OCI-LY1 (cell line): ENCODE measurements around the gene AKT1.

Source experiments
- H2AFZ ChIP-seq: fragments of 200-600 bp; sonication (generic), shearing (Covaris generic); 2 replicates; pipeline ENCODE4 v1.6.0; 2014; ENCODE audit warnings: antibody characterized with exemption, mild to moderate bottlenecking, low read length
- H3F3A ChIP-seq: fragments of 200-600 bp; sonication (generic), shearing (Covaris generic); 2 replicates; pipeline ENCODE4 v1.6.0; 2014; ENCODE audit warnings: mild to moderate bottlenecking, antibody characterized with exemption, low read length, moderate library complexity; ENCODE audit not compliant: insufficient read depth
- H3K27ac ChIP-seq: fragments of 200-600 bp; sonication (generic); 2 replicates; pipeline ENCODE4 v1.5.1; 2014; ENCODE audit warnings: low read length, mixed run types, mild to moderate bottlenecking, low read depth; ENCODE audit not compliant: poor library complexity, severe bottlenecking
- H3K27me3 ChIP-seq: fragments of 200-600 bp; sonication (generic); 2 replicates; pipeline ENCODE4 v1.6.0; 2014; ENCODE audit warnings: antibody characterized with exemption, mild to moderate bottlenecking, low read length, moderate library complexity; ENCODE audit not compliant: insufficient read depth
- H3K36me3 ChIP-seq: fragments of 200-600 bp; sonication (generic); 2 replicates; pipeline ENCODE4 v1.6.1; 2014; ENCODE audit warnings: mild to moderate bottlenecking, antibody characterized with exemption, low read length, moderate library complexity, mixed read lengths; ENCODE audit not compliant: insufficient read depth
- H3K4me1 ChIP-seq: fragments of 200-600 bp; sonication (generic); 2 replicates; pipeline ENCODE4 v1.5.1; 2014; ENCODE audit warnings: mild to moderate bottlenecking, low read length, moderate library complexity; ENCODE audit not compliant: insufficient read depth, severe bottlenecking
- H3K4me2 ChIP-seq: fragments of 200-600 bp; sonication (generic), shearing (Covaris generic); 2 replicates; pipeline ENCODE4 v1.6.1; 2014; ENCODE audit warnings: low read length
- H3K4me3 ChIP-seq: fragments of 200-600 bp; sonication (generic); 2 replicates; pipeline ENCODE4 v1.5.1; 2014; ENCODE audit warnings: low read length, low read depth, mild to moderate bottlenecking, mixed read lengths; ENCODE audit not compliant: poor library complexity, severe bottlenecking
- H3K79me2 ChIP-seq: fragments of 200-600 bp; shearing (Covaris generic); 2 replicates; pipeline ENCODE4 v1.6.1; 2016; ENCODE audit warnings: mixed run types, low read length, mixed read lengths; ENCODE audit not compliant: insufficient read depth
- H3K9ac ChIP-seq: fragments of 200-600 bp; sonication (generic), shearing (Covaris generic); 2 replicates; pipeline ENCODE4 v1.6.1; 2014; ENCODE audit warnings: mild to moderate bottlenecking, low read length, mixed read lengths
- H3K9me2 ChIP-seq: fragments of 200-600 bp; sonication (generic), shearing (Covaris generic); 2 replicates; pipeline ENCODE4 v1.6.1; 2014; ENCODE audit warnings: low read depth, mild to moderate bottlenecking, low read length, mixed read lengths
- H3K9me3 ChIP-seq: fragments of 200-600 bp; shearing (Covaris generic); 2 replicates; pipeline ENCODE4 v1.6.1; 2014; ENCODE audit warnings: low read length, mixed read lengths
- H4K20me1 ChIP-seq: fragments of 200-600 bp; sonication (generic), shearing (Covaris generic); 2 replicates; pipeline ENCODE4 v1.6.0; 2016; ENCODE audit warnings: mild to moderate bottlenecking, low read length; ENCODE audit not compliant: insufficient read depth
- CTCF ChIP-seq: fragments of 200-600 bp; sonication (generic), shearing (Covaris generic); IDR thresholded peaks from 2 replicates; pipeline ENCODE4 v1.5.1; 2017; ENCODE audit warnings: mild to moderate bottlenecking, antibody characterized with exemption, low read length, moderate library complexity, mixed read lengths
- EZH2 ChIP-seq: fragments of 200-600 bp; sonication (generic), shearing (Covaris generic); IDR thresholded peaks from 2 replicates; pipeline ENCODE4 v1.8.0; 2017; ENCODE audit warnings: borderline replicate concordance, mixed run types, mild to moderate bottlenecking, antibody characterized with exemption, low read length, moderate library complexity, mixed read lengths

Gene AKT1

GRCh38 chr14:104808456-104808855 is 12.9 kb upstream of the AKT1 start:
- Histone ChIP-seq H3K4me1 (peaks cover 13% of the 10 kb centered on the region), H3K9ac (no peak overlapping the region), H3K36me3 (0 out of 2 replicates have a peak, but pooled peaks cover 4% of the 10 kb centered on the region), H3F3A (no peaks in the 10 kb centered on the region), H3K27ac (no peak overlapping the region), H3K9me3 (no peaks in the 10 kb centered on the region), H3K4me2 (no peak overlapping the region), H3K9me2 (no peaks in the 10 kb centered on the region), H3K27me3 (no peaks in the 10 kb centered on the region; the same call in 1 of the 2 replicates), H2AFZ (no peak overlapping the region), H4K20me1 (no peaks in the 10 kb centered on the region), H3K4me3 (no peak overlapping the region), H3K79me2 (no peaks in the 10 kb centered on the region)
- TF ChIP-seq CTCF (no peak), EZH2 (no peak)

- H3K4me3 ChIP-seq, result no peak overlapping the region
- H3K4me2 ChIP-seq, result no peak overlapping the region
- peaks cover 26% of the 10 kb centered on the region for H3K4me1 ChIP-seq
- 0 out of 2 replicates have a peak, but pooled peaks cover 4% of the 10 kb centered on the region for H3K36me3 ChIP-seq
- H3K9me2 ChIP-seq, result no peaks in the 10 kb centered on the region
- TF ChIP-seq EZH2 (no peak), CTCF (no peak)
- H3K9ac ChIP-seq, result no peak overlapping the region
- H3K27me3 ChIP-seq, result peaks cover 3% of the 10 kb centered on the region; the same call in 1 of the 2 replicates
- H2AFZ ChIP-seq, result no peak overlapping the region
- H3F3A ChIP-seq, result no peaks in the 10 kb centered on the region
- no peaks in the 10 kb centered on the region for H4K20me1 ChIP-seq
- H3K9me3 ChIP-seq, result no peaks in the 10 kb centered on the region
- H3K27ac ChIP-seq, result no peak overlapping the region
- no peaks in the 10 kb centered on the region for H3K79me2 ChIP-seq
These were observed 11.3 kb upstream of the AKT1 start for GRCh38 chr14:104806625-104807465.

GRCh38 chr14:104805941-104806624 is 10.5 kb upstream of the AKT1 start:
- Histone ChIP-seq H3K9me2 (no peaks in the 10 kb centered on the region), H3K4me2 (no peak overlapping the region), H3K79me2 (no peaks in the 10 kb centered on the region), H3F3A (no peaks in the 10 kb centered on the region), H2AFZ (no peak overlapping the region), H4K20me1 (no peaks in the 10 kb centered on the region), H3K4me1 (peaks cover 34% of the 10 kb centered on the region), H3K9ac (no peak overlapping the region), H3K27ac (no peak overlapping the region), H3K36me3 (0 out of 2 replicates have a peak, but pooled peaks cover 2% of the 10 kb centered on the region), H3K9me3 (no peaks in the 10 kb centered on the region), H3K27me3 (peaks cover 9% of the 10 kb centered on the region), H3K4me3 (no peak overlapping the region)
- TF ChIP-seq CTCF (no peak), EZH2 (no peak)
